ENCODE results near the gene ATP13A4. TPM values are rescaled to one million over a fixed set of nuclear protein-coding genes. Genes with fewer than 3 reads are reported as not detected.

The ATP13A4 gene
- total and polyA plus RNA-seq, 2 of the 4 experiments (the other 2 are of a cell fraction): under 0.01 TPM; not detected in 1

DNA sequence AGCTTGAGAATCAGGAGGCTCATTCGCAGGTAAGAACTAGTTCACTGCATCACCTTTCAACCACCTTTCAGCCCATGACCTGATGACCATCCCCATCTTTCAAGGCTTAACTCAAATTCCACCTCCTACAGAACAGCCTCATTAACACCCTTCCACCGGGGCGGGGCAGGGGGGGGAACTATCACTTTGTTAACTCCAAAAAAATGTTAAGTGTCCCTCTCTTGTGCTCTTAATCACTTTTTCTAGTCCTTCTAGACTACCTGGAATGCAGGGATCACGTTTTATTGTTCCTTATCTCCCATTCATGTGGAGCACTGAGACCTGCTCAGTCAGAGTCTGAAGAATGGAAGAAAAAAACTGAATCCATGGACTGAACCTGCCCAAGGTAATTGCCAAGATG lies 51.8 kb downstream of the ATP13A4 start:
- H2BK5ac ChIP-seq (ENCODE audit: low read depth, low read length, poor library complexity, severe bottlenecking): no peak overlapping the region
- H3K4me3 ChIP-seq (ENCODE audit: insufficient read depth, low read depth, low read length): no peak overlapping the region
- H3K36me3 ChIP-seq (ENCODE audit: control insufficient read depth, insufficient read depth, low read length): no peaks in the 10 kb centered on the region
- TF ChIP-seq NFE2L2 (IDR thresholded peaks at IDR 0.05; ENCODE audit: low read depth, low read length) (no peak), FOS (IDR thresholded peaks at IDR 0.05; ENCODE audit: low read depth, low read length) (no peak), SMC3 (IDR thresholded peaks at IDR 0.05; ENCODE audit: low read depth, low read length) (no peak), CEBPB (IDR thresholded peaks at IDR 0.05; ENCODE audit: low read depth, low read length) (no peak), ELK1 (IDR thresholded peaks at IDR 0.05; ENCODE audit: borderline replicate concordance, low read depth, low read length) (no peak), RFX5 (IDR thresholded peaks at IDR 0.05; ENCODE audit: low read depth, low read length) (no peak), CHD1 (IDR thresholded peaks at IDR 0.05; ENCODE audit: low read depth, low read length) (no peak)
- TF ChIP-seq, protein P1, sequence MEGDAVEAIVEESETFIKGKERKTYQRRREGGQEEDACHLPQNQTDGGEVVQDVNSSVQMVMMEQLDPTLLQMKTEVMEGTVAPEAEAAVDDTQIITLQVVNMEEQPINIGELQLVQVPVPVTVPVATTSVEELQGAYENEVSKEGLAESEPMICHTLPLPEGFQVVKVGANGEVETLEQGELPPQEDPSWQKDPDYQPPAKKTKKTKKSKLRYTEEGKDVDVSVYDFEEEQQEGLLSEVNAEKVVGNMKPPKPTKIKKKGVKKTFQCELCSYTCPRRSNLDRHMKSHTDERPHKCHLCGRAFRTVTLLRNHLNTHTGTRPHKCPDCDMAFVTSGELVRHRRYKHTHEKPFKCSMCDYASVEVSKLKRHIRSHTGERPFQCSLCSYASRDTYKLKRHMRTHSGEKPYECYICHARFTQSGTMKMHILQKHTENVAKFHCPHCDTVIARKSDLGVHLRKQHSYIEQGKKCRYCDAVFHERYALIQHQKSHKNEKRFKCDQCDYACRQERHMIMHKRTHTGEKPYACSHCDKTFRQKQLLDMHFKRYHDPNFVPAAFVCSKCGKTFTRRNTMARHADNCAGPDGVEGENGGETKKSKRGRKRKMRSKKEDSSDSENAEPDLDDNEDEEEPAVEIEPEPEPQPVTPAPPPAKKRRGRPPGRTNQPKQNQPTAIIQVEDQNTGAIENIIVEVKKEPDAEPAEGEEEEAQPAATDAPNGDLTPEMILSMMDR (conservative IDR thresholded peaks at IDR 0.05; ENCODE audit: low read depth, low read length): no peak
- H3K4ac ChIP-seq (ENCODE audit: low read depth, low read length): no peak overlapping the region
- H3K18ac ChIP-seq (ENCODE audit: low read depth, low read length): no peak overlapping the region
- no peak overlapping the region for H3K4me2 ChIP-seq (ENCODE audit: low read depth, low read length)
- H3K79me1 ChIP-seq (ENCODE audit: low read depth in 1 of 2, low read length in 2 of 2): no peaks in the 10 kb centered on the region
- CTCF ChIA-PET: no interaction called here
- dilution Hi-C loops (cut with HindIII; ENCODE audit: low sequenced_read_pairs, unreplicated experiment) (no loop called here), in situ Hi-C loops (cut with MboI; ENCODE audit: low sequenced_read_pairs) (no loop called here), intact Hi-C loops (cut with micrococcal nuclease) (no loop called here)
- H2AFZ ChIP-seq (replicated peaks; ENCODE audit: low read length, poor library complexity): no peak overlapping the region
- H2AK9ac ChIP-seq (replicated peaks; ENCODE audit: low read depth, low read length, poor library complexity): no peak overlapping the region
- whole genome bisulfite sequencing, 2 experiments (ENCODE audit: extremely low coverage in 2 of 2, insufficient read length in 1 of 2): no CpG with 5 or more reads among the region's 4 CpGs
- no peak overlapping the region for H4K5ac ChIP-seq (ENCODE audit: low read depth, low read length)
- no peak overlapping the region for H2BK15ac ChIP-seq (ENCODE audit: low read depth, low read length)
- H3K27me3 ChIP-seq (ENCODE audit: control insufficient read depth, insufficient read depth, low read length): no peaks in the 10 kb centered on the region
- no peak overlapping the region for H4K8ac ChIP-seq (ENCODE audit: low read depth in 2 of 2, low read length in 2 of 2)
- no peaks in the 10 kb centered on the region for H4K20me1 ChIP-seq (ENCODE audit: insufficient read depth, low read length)
- ATAC-seq (ENCODE audit: low read depth) (no peak), DNase-seq (no peak)
- no peaks in the 10 kb centered on the region for H3K4me1 ChIP-seq (ENCODE audit: control insufficient read depth, insufficient read depth, low read length)
- POLR2A ChIA-PET (ENCODE audit: unreplicated experiment): no interaction called here
- no peaks in the 10 kb centered on the region for H3K9me1 ChIP-seq (ENCODE audit: insufficient read depth, low read length)
- H3K9ac ChIP-seq (ENCODE audit: low read depth, low read length): no peak overlapping the region
- BruUV-seq (replicated peaks): no TSS peak
- no peak overlapping the region for H3K56ac ChIP-seq (ENCODE audit: extremely low read depth, insufficient read depth, low read length)
- no peak overlapping the region for H2BK20ac ChIP-seq (ENCODE audit: low read depth, low read length)
- no peak overlapping the region for H3K23ac ChIP-seq (ENCODE audit: low read depth, low read length)
- H3K9me3 ChIP-seq (ENCODE audit: control insufficient read depth, insufficient read depth, low read length): no peaks in the 10 kb centered on the region
- no peak overlapping the region for H4K91ac ChIP-seq (ENCODE audit: insufficient read depth, low read depth, low read length)
- no peak overlapping the region for H2AK5ac ChIP-seq (ENCODE audit: low read depth, low read length)
- H3K27ac ChIP-seq (ENCODE audit: insufficient read depth, low read length): no peak overlapping the region
- H3K14ac ChIP-seq (replicated peaks; ENCODE audit: low read depth, low read length): no peak overlapping the region
- no peak overlapping the region for H2BK120ac ChIP-seq (ENCODE audit: low read depth, low read length)

Measured in IMR-90 (cell line).